GM18909 (cell line): ENCODE measurements around the gene BLVRB.
"Not testable (repeated sequence)": the region's sequence is repeated elsewhere in the genome, so short reads cannot be mapped to it uniquely, and the experiment has no call there.

ENCODE experiments used
- ATAC-seq: cut with Tn5 transposase; IDR thresholded peaks from one replicate; pipeline ENCODE4 v1.9.1; 2021; ENCODE audit warnings: mild to moderate bottlenecking; ENCODE audit not compliant: unreplicated experiment, poor library complexity

The BLVRB gene

GRCh38 chr19:40453151-40453735 is 12.3 kb downstream of the BLVRB start:
- ATAC-seq = no peak

- ATAC-seq = no peak
These were observed 13.5 kb downstream of the BLVRB start for GRCh38 chr19:40452016-40452415.

- ATAC-seq = no peak
These were observed 14.9 kb downstream of the BLVRB start for GRCh38 chr19:40450664-40451063.

GRCh38 chr19:40449506-40449905 is 16.0 kb downstream of the BLVRB start:
- no peak for ATAC-seq

GRCh38 chr19:40446263-40446784 is 19.2 kb downstream of the BLVRB start:
- no peak for ATAC-seq

- ATAC-seq = no peak
These were observed 19.7 kb downstream of the BLVRB start for GRCh38 chr19:40445780-40446262.

GRCh38 chr19:40444825-40445312 is 20.7 kb downstream of the BLVRB start:
- ATAC-seq = no peak

GRCh38 chr19:40444000-40444824 is 21.3 kb downstream of the BLVRB start, which contains the start of gene SERTAD3:
SERTAD3 (minus strand) TSS chr19:40444335; CDS start chr19:40442080, 2,255 bp downstream.
- peak; percentile 69 for ATAC-seq

- ATAC-seq = peak; percentile 78
These were observed 22.2 kb downstream of the BLVRB start for GRCh38 chr19:40443131-40443999.

- ATAC-seq = no peak
These were observed 23.0 kb downstream of the BLVRB start for GRCh38 chr19:40442328-40443130.

GRCh38 chr19:40441719-40442253 is 23.8 kb downstream of the BLVRB start:
- ATAC-seq = no peak

GRCh38 chr19:40438284-40438683 is 27.3 kb downstream of the BLVRB start:
- no peak for ATAC-seq

GRCh38 chr19:40433391-40434216 is 31.9 kb downstream of the BLVRB start:
- ATAC-seq = peak; percentile 62

GRCh38 chr19:40432760-40433159 is 32.8 kb downstream of the BLVRB start:
- ATAC-seq = not testable (repeated sequence)

- no peak for ATAC-seq
These were observed 33.8 kb downstream of the BLVRB start for GRCh38 chr19:40431698-40432097.

- ATAC-seq = not testable (repeated sequence)
These were observed 35.3 kb downstream of the BLVRB start for GRCh38 chr19:40430242-40430641.

GRCh38 chr19:40428197-40428596 is 37.3 kb downstream of the BLVRB start:
- ATAC-seq = not testable (repeated sequence)
